SK-N-SH (cell line): ENCODE data around the gene SEC14L5.

Source experiments
- RAD21 ChIP-seq: IDR thresholded peaks from 2 replicates; pipeline ENCODE4 v1.6.1; 2012; ENCODE audit warnings: mild to moderate bottlenecking, low read length
- TF ChIP-seq, protein P1 (sequence below): fragments of 200-600 bp; sonication (generic); IDR thresholded peaks from 2 replicates; pipeline ENCODE4 v1.6.1; 2017; ENCODE audit warnings: antibody characterized with exemption, mild to moderate bottlenecking, moderate library complexity

DNA sequence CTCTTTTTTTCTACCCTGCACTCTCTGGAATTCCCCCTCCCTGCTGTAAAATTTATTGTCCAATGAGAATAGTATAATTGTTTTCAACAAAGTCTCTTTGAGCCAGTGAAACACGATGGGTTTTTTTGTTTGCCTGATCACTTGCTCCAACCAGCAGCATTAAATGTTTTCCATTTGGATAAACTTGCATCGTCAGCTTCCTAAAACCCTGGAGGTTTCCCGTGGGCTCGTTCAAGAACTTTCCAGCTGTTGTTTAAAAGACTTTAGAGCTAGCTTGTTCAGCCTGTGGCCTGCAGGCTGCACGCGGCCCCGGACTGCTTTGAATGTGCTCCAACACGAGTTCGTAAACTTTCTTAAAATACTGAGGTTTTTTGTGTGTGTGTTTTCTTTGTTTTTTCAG is 60.7 kb downstream of the SEC14L5 start:
- TF ChIP-seq, protein P1, sequence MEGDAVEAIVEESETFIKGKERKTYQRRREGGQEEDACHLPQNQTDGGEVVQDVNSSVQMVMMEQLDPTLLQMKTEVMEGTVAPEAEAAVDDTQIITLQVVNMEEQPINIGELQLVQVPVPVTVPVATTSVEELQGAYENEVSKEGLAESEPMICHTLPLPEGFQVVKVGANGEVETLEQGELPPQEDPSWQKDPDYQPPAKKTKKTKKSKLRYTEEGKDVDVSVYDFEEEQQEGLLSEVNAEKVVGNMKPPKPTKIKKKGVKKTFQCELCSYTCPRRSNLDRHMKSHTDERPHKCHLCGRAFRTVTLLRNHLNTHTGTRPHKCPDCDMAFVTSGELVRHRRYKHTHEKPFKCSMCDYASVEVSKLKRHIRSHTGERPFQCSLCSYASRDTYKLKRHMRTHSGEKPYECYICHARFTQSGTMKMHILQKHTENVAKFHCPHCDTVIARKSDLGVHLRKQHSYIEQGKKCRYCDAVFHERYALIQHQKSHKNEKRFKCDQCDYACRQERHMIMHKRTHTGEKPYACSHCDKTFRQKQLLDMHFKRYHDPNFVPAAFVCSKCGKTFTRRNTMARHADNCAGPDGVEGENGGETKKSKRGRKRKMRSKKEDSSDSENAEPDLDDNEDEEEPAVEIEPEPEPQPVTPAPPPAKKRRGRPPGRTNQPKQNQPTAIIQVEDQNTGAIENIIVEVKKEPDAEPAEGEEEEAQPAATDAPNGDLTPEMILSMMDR: no peak
- TF ChIP-seq RAD21: no peak
